Measurements from ENCODE around the gene NRROS.

The NRROS gene

GRCh38 chr3:196684548-196685407 is 45.3 kb downstream of the NRROS start:
- peak; percentile 57 for DNase-seq (ENCODE audit: low spot score)

GRCh38 chr3:196686436-196686835 is 46.9 kb downstream of the NRROS start:
- DNase-seq (ENCODE audit: low spot score): no peak

GRCh38 chr3:196688349-196688748 is 48.9 kb downstream of the NRROS start:
- peak; percentile 31 for DNase-seq (ENCODE audit: low spot score)

- no peak for DNase-seq (ENCODE audit: low spot score)
Measured at GRCh38 chr3:196689941-196690660, 50.6 kb downstream of the NRROS start.

- no peak for DNase-seq (ENCODE audit: low spot score)
Measured at GRCh38 chr3:196691386-196691785, 51.9 kb downstream of the NRROS start.

- DNase-seq (ENCODE audit: low spot score): no peak
Measured at GRCh38 chr3:196694202-196694638, 54.7 kb downstream of the NRROS start.

- DNase-seq (ENCODE audit: low spot score): no peak
Measured at GRCh38 chr3:196694941-196695848, 55.7 kb downstream of the NRROS start.

GRCh38 chr3:196695849-196696226 is 56.3 kb downstream of the NRROS start:
- DNase-seq (ENCODE audit: low spot score): no peak

GRCh38 chr3:196697270-196697669 is 57.8 kb downstream of the NRROS start:
- no peak for DNase-seq (ENCODE audit: low spot score)

GRCh38 chr3:196699749-196700148 is 60.3 kb downstream of the NRROS start:
- DNase-seq (ENCODE audit: low spot score): no peak

- no peak for DNase-seq (ENCODE audit: low spot score)
Measured at GRCh38 chr3:196700801-196701200, 61.3 kb downstream of the NRROS start.

- no peak for DNase-seq (ENCODE audit: low spot score)
Measured at GRCh38 chr3:196706327-196706726, 66.8 kb downstream of the NRROS start.

GRCh38 chr3:196706731-196707130 is 67.2 kb downstream of the NRROS start:
- no peak for DNase-seq (ENCODE audit: low spot score)

- no peak for DNase-seq (ENCODE audit: low spot score)
Measured at GRCh38 chr3:196707566-196707965, 68.1 kb downstream of the NRROS start.

GRCh38 chr3:196708467-196708866 is 69.0 kb downstream of the NRROS start:
- DNase-seq (ENCODE audit: low spot score): no peak

All from globus pallidus (tissue), 1 donor.